Astrocyte (in vitro differentiated cells and primary cell): Measurements from ENCODE around the gene CDC40. TPM values are rescaled to one million over a fixed set of nuclear protein-coding genes. Genes with fewer than 3 reads are reported as not detected.

Experiments
- DNase-seq: peaks from one replicate; pipeline ENCODE4 v3.0.0-alpha.2; 2010; ENCODE audit warnings: low read depth
- FAIRE-seq: peaks from 2 replicates; lab custom pipeline; 2011; peaks lifted over from hg19 to GRCh38; lab: Jason Lieb, UNC
- H2AFZ ChIP-seq: 2 replicates; pipeline ENCODE4 v1.6.0; 2012; ENCODE audit warnings: low read depth, low read length, inconsistent platforms
- H3K27ac ChIP-seq: 2 replicates; pipeline ENCODE4 v1.5.1; 2011; ENCODE audit warnings: low read depth, low read length, inconsistent platforms
- H3K27me3 ChIP-seq: 2 replicates; pipeline ENCODE4 v1.6.0; 2011; ENCODE audit warnings: low read length, inconsistent platforms; ENCODE audit not compliant: insufficient read depth
- H3K36me3 ChIP-seq: 2 replicates; pipeline ENCODE4 v1.5.1; 2011; ENCODE audit warnings: low read length, inconsistent platforms; ENCODE audit not compliant: insufficient read depth
- H3K4me1 ChIP-seq: 2 replicates; pipeline ENCODE4 v1.5.1; 2011; ENCODE audit warnings: low read length, inconsistent platforms; ENCODE audit not compliant: insufficient read depth
- H3K4me2 ChIP-seq: 2 replicates; pipeline ENCODE4 v1.6.0; 2012; ENCODE audit warnings: low read length, inconsistent platforms
- H3K4me3 ChIP-seq: 2 replicates; pipeline ENCODE4 v1.5.1; 2011; ENCODE audit warnings: low read depth, mild to moderate bottlenecking, low read length, inconsistent platforms; ENCODE audit not compliant: insufficient read depth
- H3K79me2 ChIP-seq: 2 replicates; pipeline ENCODE4 v1.6.0; 2012; ENCODE audit warnings: mild to moderate bottlenecking, low read length, inconsistent platforms; ENCODE audit not compliant: insufficient read depth
- H3K9ac ChIP-seq: 2 replicates; pipeline ENCODE4 v1.6.0; 2012; ENCODE audit warnings: mild to moderate bottlenecking, low read length, inconsistent platforms
- H3K9me3 ChIP-seq: 2 replicates; pipeline ENCODE4 v1.5.1; 2012; ENCODE audit warnings: low read depth, mild to moderate bottlenecking, low read length, inconsistent platforms; ENCODE audit not compliant: insufficient read depth
- H4K20me1 ChIP-seq: 2 replicates; pipeline ENCODE4 v1.6.0; 2012; ENCODE audit warnings: low read length, inconsistent platforms; ENCODE audit not compliant: insufficient read depth
- H3K27ac Mint-ChIP-seq: one replicate; pipeline ENCODE4 v1.8.0; 2021; ENCODE audit warnings: mild to moderate bottlenecking, mixed read lengths; ENCODE audit not compliant: unreplicated experiment
- H3K27me3 Mint-ChIP-seq: one replicate; pipeline ENCODE4 v1.8.0; 2021; ENCODE audit warnings: low read depth, mixed read lengths; ENCODE audit not compliant: unreplicated experiment
- H3K36me3 Mint-ChIP-seq: one replicate; pipeline ENCODE4 v1.8.0; 2021; ENCODE audit warnings: low read depth, mixed read lengths; ENCODE audit not compliant: unreplicated experiment
- H3K4me1 Mint-ChIP-seq: one replicate; pipeline ENCODE4 v1.8.0; 2021; ENCODE audit warnings: low read depth, mixed read lengths; ENCODE audit not compliant: unreplicated experiment
- H3K4me3 Mint-ChIP-seq: one replicate; pipeline ENCODE4 v1.8.0; 2021; ENCODE audit warnings: mild to moderate bottlenecking, moderate library complexity, mixed read lengths; ENCODE audit not compliant: unreplicated experiment
- H3K9me3 Mint-ChIP-seq: one replicate; pipeline ENCODE4 v1.8.0; 2021; ENCODE audit warnings: mild to moderate bottlenecking, mixed read lengths; ENCODE audit not compliant: unreplicated experiment
- EZH2 ChIP-seq: IDR thresholded peaks from 2 replicates; pipeline ENCODE4 v1.6.1; 2012; ENCODE audit warnings: mild to moderate bottlenecking, low read length, inconsistent platforms; ENCODE audit not compliant: insufficient read depth
- total RNA-seq: library from RNA; stranded (reverse); gene quantifications from 2 replicates; pipeline ENCODE4 v1.2.1, GENCODE V29; 2021
- TF ChIP-seq, protein P1 (sequence below): IDR thresholded peaks from 2 replicates; pipeline ENCODE4 v1.5.1; 2011; ENCODE audit warnings: low read depth, mild to moderate bottlenecking, inconsistent platforms, low read length, moderate library complexity; ENCODE audit not compliant: insufficient read depth

Gene CDC40
- total RNA-seq, 1 donor from 2014 or later, result 18.7 TPM

- no peak overlapping the region for H3K4me3 Mint-ChIP-seq
Observed at GRCh38 chr6:110211753-110212152, 31.5 kb downstream of the CDC40 start.

DNA sequence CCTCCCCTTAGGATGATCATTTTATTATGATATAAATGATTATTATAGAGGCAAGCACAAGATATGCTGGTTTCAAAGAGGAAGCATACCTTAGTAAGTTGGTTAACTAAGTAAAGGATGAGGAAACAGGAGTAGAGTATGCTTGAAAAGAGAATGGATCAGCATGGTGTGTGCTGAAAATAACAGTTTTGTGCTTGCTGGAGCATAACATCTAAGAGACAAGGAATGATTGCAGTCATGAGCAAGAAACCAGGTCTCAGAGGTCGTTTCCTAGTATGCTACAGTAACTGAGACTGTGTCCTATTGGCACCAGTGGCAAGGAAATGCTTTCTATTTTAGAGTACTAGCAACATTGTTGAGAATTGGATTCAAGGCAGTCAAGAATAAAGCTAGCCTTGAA is 34.1 kb downstream of the CDC40 start:
- Histone ChIP-seq H3K4me1 (peaks cover 6% of the 10 kb centered on the region), H4K20me1 (no peaks in the 10 kb centered on the region), H3K4me3 (no peak overlapping the region), H3K9ac (no peak overlapping the region), H3K79me2 (no peaks in the 10 kb centered on the region), H3K27ac (no peak overlapping the region), H3K9me3 (no peaks in the 10 kb centered on the region), H2AFZ (no peak overlapping the region), H3K4me2 (no peak overlapping the region), H3K27me3 (no peaks in the 10 kb centered on the region), H3K36me3 (peaks cover 14% of the 10 kb centered on the region)
- DNase-seq (no peak), FAIRE-seq (no peak)
- no peak for TF ChIP-seq EZH2
- TF ChIP-seq, protein P1, sequence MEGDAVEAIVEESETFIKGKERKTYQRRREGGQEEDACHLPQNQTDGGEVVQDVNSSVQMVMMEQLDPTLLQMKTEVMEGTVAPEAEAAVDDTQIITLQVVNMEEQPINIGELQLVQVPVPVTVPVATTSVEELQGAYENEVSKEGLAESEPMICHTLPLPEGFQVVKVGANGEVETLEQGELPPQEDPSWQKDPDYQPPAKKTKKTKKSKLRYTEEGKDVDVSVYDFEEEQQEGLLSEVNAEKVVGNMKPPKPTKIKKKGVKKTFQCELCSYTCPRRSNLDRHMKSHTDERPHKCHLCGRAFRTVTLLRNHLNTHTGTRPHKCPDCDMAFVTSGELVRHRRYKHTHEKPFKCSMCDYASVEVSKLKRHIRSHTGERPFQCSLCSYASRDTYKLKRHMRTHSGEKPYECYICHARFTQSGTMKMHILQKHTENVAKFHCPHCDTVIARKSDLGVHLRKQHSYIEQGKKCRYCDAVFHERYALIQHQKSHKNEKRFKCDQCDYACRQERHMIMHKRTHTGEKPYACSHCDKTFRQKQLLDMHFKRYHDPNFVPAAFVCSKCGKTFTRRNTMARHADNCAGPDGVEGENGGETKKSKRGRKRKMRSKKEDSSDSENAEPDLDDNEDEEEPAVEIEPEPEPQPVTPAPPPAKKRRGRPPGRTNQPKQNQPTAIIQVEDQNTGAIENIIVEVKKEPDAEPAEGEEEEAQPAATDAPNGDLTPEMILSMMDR, result no peak
- H3K36me3 Mint-ChIP-seq, result peaks cover 6% of the 10 kb centered on the region
- no peaks in the 10 kb centered on the region for H3K9me3 Mint-ChIP-seq
- H3K27ac Mint-ChIP-seq, result no peak overlapping the region
- H3K4me3 Mint-ChIP-seq, result no peak overlapping the region
- H3K4me1 Mint-ChIP-seq, result peaks cover 8% of the 10 kb centered on the region
- no peaks in the 10 kb centered on the region for H3K27me3 Mint-ChIP-seq

More at GRCh38 chr6:110211753-110212152, 31.5 kb downstream of the CDC40 start:
- Histone ChIP-seq H3K4me1 (no peaks in the 10 kb centered on the region), H3K9me3 (no peaks in the 10 kb centered on the region), H4K20me1 (no peaks in the 10 kb centered on the region), H3K4me2 (no peak overlapping the region), H3K36me3 (peaks cover 11% of the 10 kb centered on the region), H3K79me2 (no peaks in the 10 kb centered on the region), H2AFZ (no peak overlapping the region), H3K27me3 (no peaks in the 10 kb centered on the region), H3K9ac (no peak overlapping the region), H3K27ac (no peak overlapping the region), H3K4me3 (no peak overlapping the region)
- FAIRE-seq (no peak), DNase-seq (no peak)
- no peaks in the 10 kb centered on the region for H3K9me3 Mint-ChIP-seq
- peaks cover 6% of the 10 kb centered on the region for H3K36me3 Mint-ChIP-seq
- H3K27ac Mint-ChIP-seq, result no peak overlapping the region
- TF ChIP-seq EZH2, result no peak
- TF ChIP-seq, protein P1, result no peak
- no peaks in the 10 kb centered on the region for H3K4me1 Mint-ChIP-seq
- H3K27me3 Mint-ChIP-seq, result no peaks in the 10 kb centered on the region

DNA sequence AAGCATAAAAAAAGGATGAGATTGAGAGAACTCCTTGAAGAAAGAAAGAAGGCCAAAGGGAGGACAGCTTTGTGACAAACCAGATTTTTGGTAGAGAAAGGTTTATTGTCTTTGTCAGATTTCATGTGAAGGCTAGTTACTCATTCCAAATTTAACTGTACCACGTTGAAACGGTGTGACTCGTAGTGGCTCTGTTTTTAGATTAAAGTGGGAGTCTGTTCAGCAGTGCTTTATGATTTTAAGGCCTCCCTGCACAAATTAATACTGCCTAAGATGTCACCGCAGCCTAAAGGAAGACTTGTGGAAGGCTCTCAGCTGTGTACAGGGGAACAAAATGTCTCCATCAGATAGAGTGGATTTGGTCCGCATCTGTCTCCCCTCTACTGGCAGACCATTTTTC is 35.9 kb downstream of the CDC40 start:
- DNase-seq, result no peak
- H3K36me3 Mint-ChIP-seq, result peaks cover 12% of the 10 kb centered on the region
- no peak for TF ChIP-seq EZH2
- TF ChIP-seq, protein P1, result no peak
- Histone ChIP-seq H4K20me1 (no peaks in the 10 kb centered on the region), H3K79me2 (no peaks in the 10 kb centered on the region), H2AFZ (no peak overlapping the region), H3K27ac (no peak overlapping the region), H3K4me2 (no peak overlapping the region), H3K27me3 (no peaks in the 10 kb centered on the region), H3K4me1 (peaks cover 6% of the 10 kb centered on the region), H3K36me3 (peaks cover 11% of the 10 kb centered on the region), H3K9ac (no peak overlapping the region), H3K4me3 (no peak overlapping the region), H3K9me3 (no peaks in the 10 kb centered on the region)
- no peak overlapping the region for H3K4me3 Mint-ChIP-seq
- no peaks in the 10 kb centered on the region for H3K27me3 Mint-ChIP-seq
- FAIRE-seq, result no peak
- H3K4me1 Mint-ChIP-seq, result peaks cover 8% of the 10 kb centered on the region
- no peaks in the 10 kb centered on the region for H3K9me3 Mint-ChIP-seq
- H3K27ac Mint-ChIP-seq, result no peak overlapping the region
